GM18505 (cell line): ENCODE data around the gene PRRC2A.

ENCODE experiments used
- ATAC-seq: cut with Tn5 transposase; IDR thresholded peaks from one replicate; pipeline ENCODE4 v1.9.1; 2021; ENCODE audit not compliant: unreplicated experiment
- POLR2A ChIP-seq: IDR thresholded peaks from 4 replicates; pipeline ENCODE4 v1.6.1; 2011; ENCODE audit warnings: borderline replicate concordance; ENCODE audit not compliant: insufficient read depth, insufficient read length; ENCODE audit errors: extremely low read depth

Gene PRRC2A

DNA sequence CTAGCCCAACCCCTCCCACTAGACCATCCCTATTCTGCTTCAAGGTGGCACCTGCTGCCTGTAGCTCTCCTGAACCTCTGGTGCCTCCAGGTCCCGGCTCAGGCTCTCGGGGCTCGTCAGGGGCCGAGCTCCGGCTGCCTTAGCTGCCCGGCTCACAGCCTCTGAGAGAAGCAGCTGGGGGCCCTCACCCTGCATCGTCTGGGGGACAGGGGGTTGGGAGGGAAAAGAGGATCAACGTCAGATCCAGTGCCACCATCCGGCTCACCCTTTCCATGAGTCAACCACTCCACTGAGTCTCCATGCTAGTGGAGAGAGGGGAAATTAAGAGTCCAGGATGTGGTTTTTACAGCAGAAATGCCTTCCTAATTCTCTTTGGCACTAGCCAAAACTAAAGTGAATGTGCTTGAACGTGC lies 18.9 kb downstream of the PRRC2A start:
- no peak for TF ChIP-seq POLR2A
- no peak for ATAC-seq

DNA sequence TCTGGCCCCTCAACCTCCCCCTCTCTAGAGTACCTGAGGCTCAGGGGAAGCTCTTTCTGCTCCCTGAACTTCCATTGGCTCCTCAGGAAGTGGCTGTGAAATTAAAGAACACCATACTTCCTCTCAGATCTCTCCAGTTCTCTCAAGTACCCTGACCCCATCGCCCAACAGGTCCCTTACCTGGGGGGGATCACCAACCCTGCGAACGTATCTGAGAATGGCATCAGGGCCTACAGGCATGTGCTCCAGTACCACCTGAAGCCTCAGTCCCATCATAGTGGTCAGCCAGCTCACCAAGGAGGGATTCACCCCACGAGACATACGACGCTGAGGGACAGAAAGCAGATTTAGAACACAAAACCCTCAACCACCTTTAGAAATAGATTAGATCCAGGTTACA lies 20.1 kb downstream of the PRRC2A start:
- TF ChIP-seq POLR2A: no peak
- no peak for ATAC-seq

GRCh38 chr6:31641370-31641769 lies 20.9 kb downstream of the PRRC2A start:
- no peak for TF ChIP-seq POLR2A
- no peak for ATAC-seq

- no peak for ATAC-seq
- no peak for TF ChIP-seq POLR2A
Measured at GRCh38 chr6:31642798-31643570, 22.5 kb downstream of the PRRC2A start.

GRCh38 chr6:31643818-31644454 lies 23.4 kb downstream of the PRRC2A start:
- no peak for TF ChIP-seq POLR2A

DNA sequence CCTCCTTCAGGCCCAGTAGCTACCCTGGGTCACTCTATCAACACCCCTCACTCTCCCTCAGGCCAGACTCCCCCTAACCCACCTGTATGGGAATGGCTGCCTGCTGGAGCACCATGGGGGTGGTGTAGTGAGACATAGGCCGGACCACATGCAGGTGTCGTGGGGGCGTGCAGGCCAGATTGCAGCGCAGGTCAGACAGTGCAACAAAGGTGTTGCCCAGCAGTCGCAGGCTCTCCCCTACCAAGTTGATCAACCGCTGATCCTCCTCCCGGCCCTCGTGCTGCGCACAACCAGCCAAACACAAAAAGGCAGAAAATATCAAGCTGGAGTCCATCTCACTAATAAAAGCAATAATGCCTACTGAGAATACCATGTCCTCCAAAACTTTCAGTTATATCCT lies 24.8 kb downstream of the PRRC2A start:
- no peak for ATAC-seq

More at GRCh38 chr6:31643818-31644454, 23.4 kb downstream of the PRRC2A start:
- no peak for ATAC-seq

GRCh38 chr6:31651602-31652191 lies 31.2 kb downstream of the PRRC2A start:
- peak; percentile 36 for ATAC-seq
- no peak for TF ChIP-seq POLR2A

More for the DNA sequence above, 24.8 kb downstream of the PRRC2A start:
- TF ChIP-seq POLR2A: no peak

GRCh38 chr6:31652925-31653724 lies 32.6 kb downstream of the PRRC2A start:
- no peak for TF ChIP-seq POLR2A
- peak; percentile 48 for ATAC-seq

- no peak for TF ChIP-seq POLR2A
- no peak for ATAC-seq
Measured at GRCh38 chr6:31654574-31655348, 34.2 kb downstream of the PRRC2A start.

GRCh38 chr6:31655349-31656237 lies 35.1 kb downstream of the PRRC2A start, which contains the start of gene APOM:
TSS of gene APOM (plus strand) at chr6:31655894. CDS start at chr6:31655967, 73 bp downstream.
- ATAC-seq: no peak
- no peak for TF ChIP-seq POLR2A

DNA sequence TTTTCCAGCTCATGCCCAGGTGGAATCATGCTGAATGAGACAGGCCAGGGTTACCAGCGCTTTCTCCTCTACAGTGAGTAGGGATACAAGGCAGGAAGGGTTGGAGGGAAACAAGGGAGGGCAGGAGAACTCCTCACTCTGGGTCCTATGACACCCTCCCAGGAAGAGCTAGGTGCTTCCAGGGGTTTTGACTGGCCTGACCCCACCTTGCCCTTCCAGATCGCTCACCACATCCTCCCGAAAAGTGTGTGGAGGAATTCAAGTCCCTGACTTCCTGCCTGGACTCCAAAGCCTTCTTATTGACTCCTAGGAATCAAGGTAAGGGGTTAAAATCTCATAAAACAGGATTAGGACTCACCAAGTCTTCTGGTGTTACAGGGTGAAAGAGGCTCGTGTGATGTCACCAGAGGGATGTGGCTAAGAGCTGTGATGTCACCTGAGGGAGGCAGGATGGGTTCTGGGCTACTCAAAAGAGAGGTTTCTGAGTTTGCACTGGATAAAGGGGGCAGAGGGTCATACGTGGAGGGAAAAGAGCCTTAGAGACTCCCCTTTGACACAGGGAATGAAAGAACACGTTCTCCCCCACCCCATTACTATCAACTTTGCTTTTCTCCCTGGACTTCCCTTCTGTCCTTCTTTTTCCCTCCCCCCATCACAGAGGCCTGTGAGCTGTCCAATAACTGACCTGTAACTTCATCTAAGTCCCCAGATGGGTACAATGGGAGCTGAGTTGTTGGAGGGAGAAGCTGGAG lies 37.1 kb downstream of the PRRC2A start:
- no peak for TF ChIP-seq POLR2A
- no peak for ATAC-seq
